ENCODE data around the gene CBARP.
"Not testable (repeated sequence)": the region's sequence is repeated elsewhere in the genome, so short reads cannot be mapped to it uniquely, and the experiment has no call there.

Gene CBARP

GRCh38 chr19:1249990-1250436, 12.2 kb upstream of the CBARP start:
- Mint-ChIP-seq H3K36me3 (ENCODE audit: insufficient read depth) (peaks cover 63% of the 10 kb centered on the region), H3K9me3 (no peaks in the 10 kb centered on the region), H3K27ac (peak overlapping the region; percentile 73 to 75), H3K4me3 (peak overlapping the region; percentile 91 to 95), H3K4me1 (ENCODE audit: low read depth in 2 of 2) (peaks cover 5 to 16% of the 10 kb centered on the region in 2 donors), H3K27me3 (no peaks in the 10 kb centered on the region)
- ATAC-seq (replicated peaks) (no peak), DNase-seq (no peak)

- H3K9me3 Mint-ChIP-seq: no peaks in the 10 kb centered on the region
- peak overlapping the region; percentile 73 to 75 for H3K27ac Mint-ChIP-seq
- peaks cover 8 to 16% of the 10 kb centered on the region in 2 donors for H3K4me1 Mint-ChIP-seq (ENCODE audit: low read depth in 2 of 2)
- ATAC-seq (replicated peaks) (peak; percentile 54), DNase-seq (peak; percentile 82 to 88 (median 87))
- H3K27me3 Mint-ChIP-seq: no peaks in the 10 kb centered on the region
- peak overlapping the region; percentile 79 to 91 for H3K4me3 Mint-ChIP-seq
- peaks cover 62% of the 10 kb centered on the region for H3K36me3 Mint-ChIP-seq (ENCODE audit: insufficient read depth)
Measured at GRCh38 chr19:1249298-1249989, 11.6 kb upstream of the CBARP start.

- Mint-ChIP-seq H3K36me3 (ENCODE audit: insufficient read depth) (peaks cover 56% of the 10 kb centered on the region), H3K9me3 (no peaks in the 10 kb centered on the region), H3K27me3 (no peaks in the 10 kb centered on the region), H3K27ac (peak overlapping the region; percentile 53 to 73), H3K4me1 (ENCODE audit: low read depth in 2 of 2) (peaks cover 8 to 16% of the 10 kb centered on the region in 2 donors), H3K4me3 (peak overlapping the region; percentile 65 to 79)
- ATAC-seq (replicated peaks) (peak; percentile 41), DNase-seq (peak; percentile 84 to 89 (median 85))
Measured at GRCh38 chr19:1248786-1249297, 11.0 kb upstream of the CBARP start.

GRCh38 chr19:1248139-1248785, 10.5 kb upstream of the CBARP start, which contains the start of gene MIDN:
Gene MIDN (plus strand): TSS chr19:1248583. CDS start chr19:1250297, 1,714 bp downstream.
- no peaks in the 10 kb centered on the region for H3K27me3 Mint-ChIP-seq
- peaks cover 50% of the 10 kb centered on the region for H3K36me3 Mint-ChIP-seq (ENCODE audit: insufficient read depth)
- DNase-seq: peak; percentile 62 to 77 (median 62)
- peaks cover 4 to 13% of the 10 kb centered on the region in 2 donors for H3K4me1 Mint-ChIP-seq (ENCODE audit: low read depth in 2 of 2)
- H3K4me3 Mint-ChIP-seq: peak within 1 kb of the TSS; percentile 79 to 91
- peak within 1 kb of the TSS; percentile 73 to 75 for H3K27ac Mint-ChIP-seq
- H3K9me3 Mint-ChIP-seq: no peaks in the 10 kb centered on the region
- peak; percentile 7 for ATAC-seq (replicated peaks)

- H3K9me3 Mint-ChIP-seq: no peaks in the 10 kb centered on the region
- no peak for ATAC-seq (replicated peaks)
- H3K4me1 Mint-ChIP-seq (ENCODE audit: low read depth in 2 of 2): peaks cover 4 to 13% of the 10 kb centered on the region in 2 donors
- peak overlapping the region; percentile 65 to 79 for H3K4me3 Mint-ChIP-seq
- peak overlapping the region in 1 of 2 donors; percentile 53 for H3K27ac Mint-ChIP-seq
- no peak for DNase-seq
- H3K36me3 Mint-ChIP-seq (ENCODE audit: insufficient read depth): peaks cover 45% of the 10 kb centered on the region
- no peaks in the 10 kb centered on the region for H3K27me3 Mint-ChIP-seq
Measured at GRCh38 chr19:1247748-1248138, 9.9 kb upstream of the CBARP start.

- not testable (repeated sequence) for H3K27me3 Mint-ChIP-seq; ATAC-seq (replicated peaks); DNase-seq; H3K9me3 Mint-ChIP-seq
- peak overlapping the region in 1 of 2 donors; percentile 21 for H3K4me3 Mint-ChIP-seq
- peaks cover 10 to 13% of the 10 kb centered on the region in 2 donors for H3K4me1 Mint-ChIP-seq (ENCODE audit: low read depth in 2 of 2)
- peaks cover 36% of the 10 kb centered on the region for H3K36me3 Mint-ChIP-seq (ENCODE audit: insufficient read depth)
- H3K27ac Mint-ChIP-seq: peak overlapping the region in 1 of 2 donors; percentile 15
Measured at GRCh38 chr19:1246265-1247087, 8.7 kb upstream of the CBARP start.

GRCh38 chr19:1245494-1246264, 7.9 kb upstream of the CBARP start:
- Mint-ChIP-seq H3K36me3 (ENCODE audit: insufficient read depth) (peaks cover 36% of the 10 kb centered on the region), H3K27me3 (no peaks in the 10 kb centered on the region), H3K27ac (no peak overlapping the region), H3K4me1 (ENCODE audit: low read depth in 2 of 2) (peaks cover 13 to 16% of the 10 kb centered on the region in 2 donors), H3K9me3 (no peaks in the 10 kb centered on the region), H3K4me3 (no peak overlapping the region)
- DNase-seq: no peak
- no peak for ATAC-seq (replicated peaks)

GRCh38 chr19:1244693-1245451, 7.1 kb upstream of the CBARP start:
- peaks cover 37% of the 10 kb centered on the region for H3K36me3 Mint-ChIP-seq (ENCODE audit: insufficient read depth)
- no peaks in the 10 kb centered on the region for H3K9me3 Mint-ChIP-seq
- H3K27ac Mint-ChIP-seq: peak overlapping the region; percentile 63 to 68
- ATAC-seq (replicated peaks) (no peak), DNase-seq (peak in 1 of 3 experiments; percentile 47)
- H3K4me3 Mint-ChIP-seq: peak overlapping the region; percentile 53 to 62
- H3K4me1 Mint-ChIP-seq (ENCODE audit: low read depth in 2 of 2): peaks cover 13 to 16% of the 10 kb centered on the region in 2 donors
- no peaks in the 10 kb centered on the region for H3K27me3 Mint-ChIP-seq

- Mint-ChIP-seq H3K4me1 (ENCODE audit: low read depth in 2 of 2) (peaks cover 13 to 19% of the 10 kb centered on the region in 2 donors), H3K36me3 (ENCODE audit: insufficient read depth) (peaks cover 33% of the 10 kb centered on the region), H3K27ac (peak overlapping the region; percentile 63 to 68), H3K9me3 (no peaks in the 10 kb centered on the region), H3K27me3 (peaks cover under 1 to 1% of the 10 kb centered on the region in 2 donors), H3K4me3 (peak overlapping the region; percentile 53 to 62)
- ATAC-seq (replicated peaks) (peak; percentile 43), DNase-seq (peak; percentile 86 to 91 (median 89))
Measured at GRCh38 chr19:1243768-1244692, 6.2 kb upstream of the CBARP start.

- H3K4me1 Mint-ChIP-seq (ENCODE audit: low read depth in 2 of 2): peaks cover 21 to 27% of the 10 kb centered on the region in 2 donors
- H3K27ac Mint-ChIP-seq: peak within 1 kb of the TSS; percentile 71 to 92
- peaks cover 30% of the 10 kb centered on the region for H3K36me3 Mint-ChIP-seq (ENCODE audit: insufficient read depth)
Measured at GRCh38 chr19:1241417-1242095, 3.8 kb upstream of the CBARP start, which contains the start of gene ATP5F1D. Gene ATP5F1D (plus strand): TSS chr19:1241751. CDS start chr19:1241851, 100 bp downstream.

More at GRCh38 chr19:1241417-1242095, 3.8 kb upstream of the CBARP start, which contains the start of gene ATP5F1D:
- Mint-ChIP-seq H3K4me3 (peak within 1 kb of the TSS; percentile 81 to 85), H3K27me3 (peaks cover 10 to 11% of the 10 kb centered on the region in 2 donors), H3K9me3 (no peaks in the 10 kb centered on the region)
- DNase-seq (peak; percentile 80 to 86 (median 84)), ATAC-seq (replicated peaks) (peak; percentile 64)

Measured in effector memory CD8-positive, alpha-beta T cell (primary cell).